BE2C (cell line): ENCODE measurements around the gene GSG1L2.

Experiments
- DNase-seq: peaks from one replicate; pipeline ENCODE4 v3.0.0-alpha.2; 2020
- H3K27me3 ChIP-seq: fragments of 250-450 bp; sonication (Bioruptor Pico); 2 replicates; pipeline ENCODE4 v1.5.1; 2020; ENCODE audit warnings: mild to moderate bottlenecking
- H3K36me3 ChIP-seq: fragments of 250-450 bp; sonication (Bioruptor Pico); 2 replicates; pipeline ENCODE4 v1.5.1; 2020; ENCODE audit warnings: mild to moderate bottlenecking
- H3K4me1 ChIP-seq: fragments of 250-450 bp; sonication (Bioruptor Pico); 2 replicates; pipeline ENCODE4 v1.5.1; 2020
- H3K4me3 ChIP-seq: 2 replicates; pipeline ENCODE4 v1.5.1; 2011; ENCODE audit warnings: low read depth, low read length
- H3K9me3 ChIP-seq: fragments of 250-450 bp; sonication (Bioruptor Pico); 2 replicates; pipeline ENCODE4 v1.5.1; 2020
- CTCF ChIP-seq: IDR thresholded peaks from 2 replicates; pipeline ENCODE4 v1.5.1; 2012; ENCODE audit warnings: mild to moderate bottlenecking, low read depth, low read length

The GSG1L2 gene

DNA sequence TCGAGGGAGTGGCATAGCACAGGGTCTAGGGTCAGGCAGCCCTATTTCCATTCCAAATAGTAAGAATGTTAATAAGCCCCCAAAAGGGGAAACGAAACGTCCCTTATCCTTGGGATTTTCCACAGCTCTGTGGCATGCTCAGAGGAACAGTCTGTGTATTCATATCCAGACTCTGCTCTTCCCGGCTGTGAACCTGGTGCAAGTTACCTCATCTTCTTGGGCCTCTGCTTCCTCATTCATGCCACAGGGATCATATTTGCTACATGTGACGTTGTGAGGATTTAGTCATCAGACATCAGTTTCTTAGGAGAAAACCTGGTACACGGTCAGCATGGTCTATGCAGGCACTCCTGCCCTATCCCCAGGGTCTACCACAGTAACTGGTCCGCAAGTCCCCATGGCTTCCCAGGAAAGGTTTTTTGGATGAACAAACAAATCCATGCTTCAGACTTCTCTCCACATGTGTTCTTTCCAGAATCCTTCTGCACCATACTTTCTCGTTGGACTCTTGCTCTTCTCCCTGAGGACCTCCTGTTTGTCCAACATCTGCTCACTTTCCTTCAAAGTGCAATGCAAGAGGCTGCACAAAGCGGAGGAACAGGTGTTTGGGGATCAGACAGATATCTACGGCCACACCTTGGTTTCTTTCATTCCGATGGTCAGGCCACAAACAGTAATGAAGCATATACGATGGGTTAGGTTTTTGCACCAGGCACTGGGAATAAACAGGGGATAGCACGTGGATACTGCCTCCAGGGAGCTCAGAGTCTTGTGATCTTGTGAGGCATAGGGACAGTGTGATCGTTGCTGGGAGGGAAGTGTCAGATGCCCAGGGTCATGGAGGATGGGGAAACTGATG lies 21.5 kb upstream of the GSG1L2 start:
- Histone ChIP-seq H3K9me3 (no peaks in the 10 kb centered on the region), H3K27me3 (no peaks in the 10 kb centered on the region), H3K36me3 (no peaks in the 10 kb centered on the region), H3K4me1 (no peaks in the 10 kb centered on the region), H3K4me3 (no peak overlapping the region)
- TF ChIP-seq CTCF: no peak
- no peak for DNase-seq

DNA sequence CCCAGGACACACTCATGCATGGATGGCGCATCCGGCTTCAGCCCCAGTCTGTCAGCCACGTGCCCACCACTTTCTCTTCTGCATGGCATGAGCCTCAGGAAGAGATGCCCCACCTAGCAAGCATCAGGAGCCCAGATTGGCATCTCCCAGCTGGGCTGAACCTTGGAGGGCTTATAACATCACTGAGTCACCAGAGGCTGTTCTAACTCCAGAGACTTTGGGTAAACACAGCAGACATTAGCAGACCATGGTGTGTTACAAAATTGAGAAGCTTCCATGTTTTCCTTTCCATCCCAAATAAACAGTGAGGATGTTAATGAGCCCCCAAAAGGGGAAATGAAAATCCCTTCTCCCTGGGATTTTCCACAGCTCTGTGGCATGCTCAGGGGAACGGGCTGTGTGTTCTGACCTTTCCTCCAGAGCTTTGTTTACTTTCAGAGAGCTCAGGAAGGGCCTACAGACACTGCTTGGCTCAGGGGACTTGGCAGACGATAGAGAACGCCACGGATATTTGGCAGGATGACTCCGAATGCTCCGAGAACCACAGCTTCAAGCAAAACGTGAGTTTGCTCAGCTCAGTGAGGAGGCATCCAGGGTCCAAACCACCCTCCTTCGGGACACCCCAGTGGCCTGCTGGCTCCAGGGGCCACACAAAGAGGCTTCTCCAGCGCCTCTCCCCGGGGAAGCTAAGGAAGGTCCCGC lies 20.3 kb upstream of the GSG1L2 start:
- no peaks in the 10 kb centered on the region for H3K4me1 ChIP-seq
- no peak for TF ChIP-seq CTCF
- DNase-seq: no peak
- H3K27me3 ChIP-seq: no peaks in the 10 kb centered on the region
- H3K4me3 ChIP-seq: no peak overlapping the region
- H3K9me3 ChIP-seq: no peaks in the 10 kb centered on the region
- H3K36me3 ChIP-seq: no peaks in the 10 kb centered on the region

DNA sequence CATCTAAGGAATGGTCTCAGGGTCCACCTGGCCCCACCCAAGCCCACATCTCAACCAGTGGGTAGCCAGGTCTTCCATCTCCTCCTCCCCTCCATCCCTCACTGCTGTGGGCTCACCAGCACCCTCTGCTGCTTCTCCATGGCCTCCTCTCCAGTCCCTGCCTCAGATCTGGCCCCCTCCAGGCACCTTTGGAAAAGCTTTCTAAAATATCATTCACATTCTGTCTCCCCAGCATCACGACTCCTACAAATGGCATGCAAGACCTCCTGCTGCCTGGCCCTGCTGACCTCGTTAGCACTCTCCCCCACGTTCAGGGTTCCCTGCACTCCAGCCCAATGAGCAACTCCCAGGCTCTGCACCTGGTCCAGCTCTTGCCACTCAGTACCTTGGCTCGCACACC lies 17.6 kb upstream of the GSG1L2 start:
- TF ChIP-seq CTCF: no peak
- Histone ChIP-seq H3K9me3 (no peaks in the 10 kb centered on the region), H3K36me3 (no peaks in the 10 kb centered on the region), H3K27me3 (no peaks in the 10 kb centered on the region), H3K4me3 (no peak overlapping the region), H3K4me1 (no peaks in the 10 kb centered on the region)
- no peak for DNase-seq

DNA sequence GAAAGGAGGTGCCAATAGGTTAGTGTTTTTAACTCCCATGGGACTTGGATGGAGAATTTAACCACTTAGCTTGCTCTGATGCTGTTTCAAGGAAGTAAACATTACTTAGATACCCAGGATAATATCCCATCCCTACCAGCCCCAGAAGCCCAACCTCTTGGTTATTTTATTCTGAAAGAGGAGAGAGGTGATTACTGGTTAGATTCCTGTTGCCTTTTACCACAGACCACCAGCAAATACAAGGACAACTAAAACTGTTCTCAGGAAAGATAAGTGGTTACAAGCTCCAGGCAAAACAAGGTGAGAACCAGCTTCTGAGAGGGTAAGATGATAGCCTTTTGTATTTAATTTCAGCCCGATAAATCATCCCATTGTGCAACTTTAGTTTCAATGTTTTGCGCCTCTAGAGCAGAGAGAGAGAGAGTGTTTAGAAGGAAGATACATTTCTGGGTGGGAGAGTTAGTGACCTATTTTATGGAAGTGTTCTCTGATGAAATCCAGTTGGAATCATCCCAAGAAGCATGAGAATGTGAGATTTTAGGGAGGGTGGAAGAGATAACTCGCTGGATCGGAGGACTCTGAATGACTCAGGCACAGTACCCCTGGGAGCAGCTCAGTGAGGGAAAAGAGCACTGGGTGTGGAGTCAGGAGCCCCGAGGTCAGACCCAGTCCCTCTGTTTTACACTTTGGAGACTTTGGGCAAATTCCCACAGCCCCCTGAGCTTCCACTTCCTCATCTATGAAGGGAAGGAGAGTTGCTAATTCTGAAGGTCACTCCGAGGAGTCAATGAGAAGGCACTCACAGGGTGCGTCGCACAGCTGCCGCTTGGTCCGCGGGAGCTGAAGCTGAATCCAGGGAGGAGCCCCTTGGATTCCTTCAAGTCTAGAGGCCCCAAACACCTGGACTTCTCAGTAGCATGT lies 15.9 kb upstream of the GSG1L2 start:
- TF ChIP-seq CTCF: no peak

GRCh38 chr17:9833922-9834321 lies 12.0 kb upstream of the GSG1L2 start:
- no peaks in the 10 kb centered on the region for H3K27me3 ChIP-seq
- H3K4me1 ChIP-seq: no peaks in the 10 kb centered on the region
- no peaks in the 10 kb centered on the region for H3K9me3 ChIP-seq
- H3K36me3 ChIP-seq: no peaks in the 10 kb centered on the region
- TF ChIP-seq CTCF: no peak
- no peak for DNase-seq
- no peak overlapping the region for H3K4me3 ChIP-seq

More for the DNA sequence above, 15.9 kb upstream of the GSG1L2 start:
- DNase-seq: no peak
- no peaks in the 10 kb centered on the region for H3K36me3 ChIP-seq
- no peaks in the 10 kb centered on the region for H3K27me3 ChIP-seq
- no peak overlapping the region for H3K4me3 ChIP-seq
- H3K9me3 ChIP-seq: no peaks in the 10 kb centered on the region
- no peaks in the 10 kb centered on the region for H3K4me1 ChIP-seq
